SK-N-MC (cell line): ENCODE measurements around the gene PDIA6.

Experiments used
- DNase-seq: peaks from one replicate; pipeline ENCODE4 v3.0.0-alpha.2; 2011; ENCODE audit warnings: low read depth, low spot score
- H3K27ac ChIP-seq: fragments of 200-600 bp; sonication (generic); 2 replicates; pipeline ENCODE4 v1.5.1; 2016; ENCODE audit warnings: mixed run types
- H3K36me3 ChIP-seq: fragments of 200-600 bp; sonication (generic); 2 replicates; pipeline ENCODE4 v1.6.1; 2017; ENCODE audit warnings: antibody characterized with exemption, low read length, mixed read lengths; ENCODE audit not compliant: insufficient read depth
- H3K4me3 ChIP-seq: fragments of 200-600 bp; sonication (generic); 2 replicates; pipeline ENCODE4 v1.5.1; 2016
- H3K9ac ChIP-seq: fragments of 200-600 bp; sonication (generic); 2 replicates; pipeline ENCODE4 v1.8.0; 2017; ENCODE audit warnings: mixed run types, mixed read lengths; ENCODE audit not compliant: insufficient read length
- H3K9me3 ChIP-seq: fragments of 200-600 bp; sonication (generic); 2 replicates; pipeline ENCODE4 v1.6.1; 2017; ENCODE audit warnings: low read depth, mild to moderate bottlenecking, antibody characterized with exemption, low read length, moderate library complexity, mixed read lengths
- EZH2 ChIP-seq: fragments of 200-600 bp; sonication (generic); IDR thresholded peaks from one replicate; pipeline ENCODE4 v1.6.1; 2017; ENCODE audit warnings: antibody characterized with exemption
- FOXP2 ChIP-seq: optimal IDR thresholded peaks from 2 replicates; pipeline ENCODE3; 2011; ENCODE audit warnings: mild to moderate bottlenecking, moderate library complexity; ENCODE audit not compliant: insufficient read depth; ENCODE audit errors: extremely low read length, control extremely low read depth
- POLR2AphosphoS5 ChIP-seq: IDR thresholded peaks from 2 replicates; pipeline ENCODE4 v1.6.1; 2012; ENCODE audit warnings: mild to moderate bottlenecking, low read depth, low read length, borderline replicate concordance

The PDIA6 gene

GRCh38 chr2:10846110-10846861 lies 33.7 kb upstream of the PDIA6 start:
- no peaks in the 10 kb centered on the region for H3K9me3 ChIP-seq
- DNase-seq: no peak
- no peak overlapping the region for H3K27ac ChIP-seq
- no peaks in the 10 kb centered on the region for H3K36me3 ChIP-seq
- H3K9ac ChIP-seq: no peak overlapping the region
- H3K4me3 ChIP-seq: no peak overlapping the region
- no peak for TF ChIP-seq EZH2
- no peak for TF ChIP-seq POLR2AphosphoS5
- no peak for TF ChIP-seq FOXP2

- Histone ChIP-seq H3K4me3 (no peak overlapping the region), H3K36me3 (no peaks in the 10 kb centered on the region), H3K27ac (no peak overlapping the region), H3K9ac (no peak overlapping the region), H3K9me3 (no peaks in the 10 kb centered on the region)
- no peak for DNase-seq
- TF ChIP-seq EZH2: no peak
- TF ChIP-seq POLR2AphosphoS5: no peak
- TF ChIP-seq FOXP2: no peak
Measured at GRCh38 chr2:10845640-10846039, 33.1 kb upstream of the PDIA6 start.

GRCh38 chr2:10844097-10844496 lies 31.5 kb upstream of the PDIA6 start:
- Histone ChIP-seq H3K36me3 (no peaks in the 10 kb centered on the region), H3K27ac (no peak overlapping the region), H3K9ac (no peak overlapping the region), H3K9me3 (no peaks in the 10 kb centered on the region), H3K4me3 (peak overlapping the region; percentile 54; the same call in 1 of the 2 replicates)
- TF ChIP-seq EZH2 (no peak), POLR2AphosphoS5 (no peak), FOXP2 (no peak)
- no peak for DNase-seq

GRCh38 chr2:10842506-10842905 lies 29.9 kb upstream of the PDIA6 start:
- no peaks in the 10 kb centered on the region for H3K9me3 ChIP-seq
- H3K27ac ChIP-seq: no peak overlapping the region
- H3K36me3 ChIP-seq: no peaks in the 10 kb centered on the region
- no peak for DNase-seq
- no peak overlapping the region for H3K4me3 ChIP-seq
- no peak for TF ChIP-seq EZH2
- TF ChIP-seq FOXP2: no peak
- TF ChIP-seq POLR2AphosphoS5: no peak
- no peak overlapping the region for H3K9ac ChIP-seq

GRCh38 chr2:10841547-10842219 lies 29.1 kb upstream of the PDIA6 start:
- TF ChIP-seq EZH2 (no peak), FOXP2 (no peak), POLR2AphosphoS5 (no peak)
- DNase-seq: no peak
- Histone ChIP-seq H3K9ac (no peak overlapping the region), H3K27ac (no peak overlapping the region), H3K36me3 (no peaks in the 10 kb centered on the region), H3K9me3 (no peaks in the 10 kb centered on the region), H3K4me3 (no peak overlapping the region)

- no peak overlapping the region for H3K4me3 ChIP-seq
- H3K9me3 ChIP-seq: no peaks in the 10 kb centered on the region
- no peaks in the 10 kb centered on the region for H3K36me3 ChIP-seq
- H3K27ac ChIP-seq: no peak overlapping the region
- no peak for DNase-seq
- H3K9ac ChIP-seq: no peak overlapping the region
- TF ChIP-seq POLR2AphosphoS5 (no peak), EZH2 (no peak), FOXP2 (no peak)
Measured at GRCh38 chr2:10839813-10840212, 27.2 kb upstream of the PDIA6 start.

- H3K36me3 ChIP-seq: no peaks in the 10 kb centered on the region
- H3K9me3 ChIP-seq: no peaks in the 10 kb centered on the region
Measured at GRCh38 chr2:10838734-10839133, 26.1 kb upstream of the PDIA6 start.

GRCh38 chr2:10837298-10838266 lies 25.0 kb upstream of the PDIA6 start:
- H3K9ac ChIP-seq: no peak overlapping the region
- no peaks in the 10 kb centered on the region for H3K36me3 ChIP-seq
- DNase-seq: no peak
- H3K4me3 ChIP-seq: no peak overlapping the region
- TF ChIP-seq POLR2AphosphoS5 (no peak), FOXP2 (no peak), EZH2 (no peak)
- no peaks in the 10 kb centered on the region for H3K9me3 ChIP-seq
- H3K27ac ChIP-seq: no peak overlapping the region

More at GRCh38 chr2:10838734-10839133, 26.1 kb upstream of the PDIA6 start:
- no peak for DNase-seq
- Histone ChIP-seq H3K27ac (no peak overlapping the region), H3K9ac (no peak overlapping the region), H3K4me3 (no peak overlapping the region)
- TF ChIP-seq POLR2AphosphoS5 (no peak), FOXP2 (no peak), EZH2 (no peak)
